GM18519 (cell line): ENCODE results near the gene FBN2.

ENCODE experiments used
- ATAC-seq: cut with Tn5 transposase; IDR thresholded peaks from one replicate; pipeline ENCODE4 v1.9.1; 2021; ENCODE audit warnings: mild to moderate bottlenecking, moderate library complexity; ENCODE audit not compliant: unreplicated experiment, low FRiP score

Gene FBN2

DNA sequence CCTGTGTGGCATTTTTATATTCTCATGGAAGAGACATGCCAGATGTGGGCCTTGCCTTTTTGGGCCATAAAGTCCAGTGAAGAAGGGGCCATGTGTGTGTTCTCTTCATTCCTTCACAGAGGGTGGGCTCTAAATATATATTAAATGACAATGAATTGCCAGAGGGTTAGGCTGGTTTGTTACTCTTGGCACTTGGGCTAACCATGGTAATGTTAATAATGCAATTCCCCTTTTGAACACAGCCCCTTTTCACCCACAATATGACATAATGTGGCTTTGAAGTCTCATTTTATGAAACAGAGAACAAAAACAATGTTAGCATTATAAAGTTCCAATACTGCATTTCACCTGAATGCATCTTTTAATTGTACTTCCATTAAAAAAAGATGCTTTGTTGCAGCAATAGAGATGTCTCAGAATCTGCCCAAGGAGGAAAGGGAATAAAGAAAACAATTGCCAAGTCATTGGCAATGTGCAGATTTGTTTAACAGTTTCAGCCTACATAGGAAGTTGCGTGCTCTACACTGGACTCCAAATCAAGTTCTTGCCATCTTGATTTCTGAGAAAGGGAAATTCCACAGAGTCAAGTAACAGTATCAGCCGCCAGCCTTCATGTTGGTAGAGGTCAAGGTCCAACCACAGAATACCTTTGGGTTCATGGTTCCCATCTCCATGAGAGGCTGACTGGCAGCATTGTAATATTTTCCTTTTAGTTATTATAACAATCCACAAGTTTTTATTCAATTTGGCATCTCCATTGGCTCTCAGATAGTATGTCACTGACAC is 312.6 kb downstream of the FBN2 start:
- ATAC-seq = no peak

DNA sequence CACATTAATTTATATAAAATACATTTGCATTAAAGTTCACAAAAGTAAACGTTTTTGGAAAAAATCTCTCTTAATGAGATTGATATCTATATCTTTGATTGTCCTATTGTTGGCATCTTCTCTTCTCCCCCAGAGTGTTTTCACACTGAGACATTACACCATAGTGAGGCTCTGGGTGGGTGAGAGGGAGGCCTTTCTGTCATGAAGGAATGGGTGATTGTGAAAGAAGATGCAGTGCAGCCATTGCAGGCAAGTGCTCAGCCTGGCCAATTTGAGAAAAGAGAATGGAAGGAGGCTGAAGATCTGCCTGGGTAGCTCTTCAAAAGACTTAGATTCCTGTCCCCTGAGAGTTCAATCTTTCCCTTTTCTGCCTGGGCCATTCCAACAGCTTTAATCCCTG is 313.7 kb downstream of the FBN2 start:
- ATAC-seq = no peak

- ATAC-seq = no peak
These were observed 317.2 kb downstream of the FBN2 start for GRCh38 chr5:128220841-128221240.

DNA sequence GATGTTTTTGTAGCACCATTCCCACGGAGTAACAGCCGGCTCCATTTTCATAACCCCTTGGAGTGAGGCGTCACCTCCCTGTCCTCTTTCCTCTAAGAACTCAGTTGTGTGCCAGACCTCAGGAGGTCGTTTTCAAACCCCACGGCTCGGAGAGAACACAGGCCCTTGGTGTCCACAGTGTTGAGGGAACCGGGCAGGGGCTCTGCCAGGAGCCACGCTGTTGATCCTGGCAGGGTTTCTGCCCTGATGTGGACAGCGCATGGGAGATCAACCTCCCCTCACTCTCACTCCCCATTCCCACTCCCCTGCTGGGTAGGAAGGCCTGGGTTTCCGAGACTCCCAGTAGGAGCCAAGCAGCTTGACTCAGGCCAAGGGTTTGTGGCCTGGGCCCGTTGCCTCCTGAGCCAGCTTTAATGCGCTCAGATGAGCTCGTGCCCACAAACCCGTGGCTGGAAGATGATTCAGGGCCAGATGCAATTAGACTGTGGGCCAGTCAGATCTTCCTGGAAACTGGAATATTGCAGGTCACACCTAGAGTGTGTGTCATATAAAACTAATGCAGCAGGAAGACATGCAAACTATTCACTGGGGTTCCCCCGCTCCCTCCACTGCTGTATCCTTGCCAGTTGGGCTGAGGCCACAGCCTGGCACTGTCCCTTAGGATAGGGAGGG is 321.0 kb downstream of the FBN2 start:
- no peak for ATAC-seq

DNA sequence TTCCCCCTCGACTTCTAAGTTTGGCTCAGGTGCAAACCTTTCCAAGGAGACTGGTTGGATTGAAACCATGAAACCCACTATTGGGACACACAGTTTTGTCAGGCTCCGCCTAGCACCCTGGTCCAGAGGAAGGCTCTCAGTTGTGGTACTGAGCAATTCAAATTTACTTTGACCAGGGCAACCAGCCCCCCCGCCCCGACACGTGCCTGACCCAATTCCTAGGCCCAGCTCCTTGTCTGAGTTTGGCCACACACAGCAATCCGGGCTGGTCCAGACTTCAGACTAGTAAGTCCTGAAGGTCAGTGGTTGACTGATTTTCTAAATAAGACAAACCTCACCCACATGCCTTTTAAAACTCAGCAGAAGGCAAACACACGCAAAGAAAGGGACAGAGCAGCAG is 321.8 kb downstream of the FBN2 start:
- ATAC-seq = no peak

DNA sequence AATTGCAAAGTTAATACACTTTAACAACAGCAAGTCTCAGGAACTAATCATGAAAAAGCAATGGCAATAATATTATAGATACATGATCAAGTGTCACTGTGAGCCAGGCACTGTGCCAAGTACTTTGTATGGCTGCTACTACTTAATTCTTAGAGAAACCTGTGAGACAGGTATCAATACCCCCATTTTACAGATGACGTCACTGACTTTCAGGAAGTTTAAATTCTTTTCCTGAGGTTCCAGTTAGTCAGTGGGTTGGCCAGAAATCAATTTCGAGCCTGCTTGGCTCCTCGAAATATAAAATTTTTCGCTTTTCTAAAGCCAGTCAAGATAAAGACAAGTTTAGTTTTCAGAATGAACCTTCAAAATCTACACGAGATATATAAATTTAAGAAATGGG is 324.2 kb downstream of the FBN2 start:
- no peak for ATAC-seq

DNA sequence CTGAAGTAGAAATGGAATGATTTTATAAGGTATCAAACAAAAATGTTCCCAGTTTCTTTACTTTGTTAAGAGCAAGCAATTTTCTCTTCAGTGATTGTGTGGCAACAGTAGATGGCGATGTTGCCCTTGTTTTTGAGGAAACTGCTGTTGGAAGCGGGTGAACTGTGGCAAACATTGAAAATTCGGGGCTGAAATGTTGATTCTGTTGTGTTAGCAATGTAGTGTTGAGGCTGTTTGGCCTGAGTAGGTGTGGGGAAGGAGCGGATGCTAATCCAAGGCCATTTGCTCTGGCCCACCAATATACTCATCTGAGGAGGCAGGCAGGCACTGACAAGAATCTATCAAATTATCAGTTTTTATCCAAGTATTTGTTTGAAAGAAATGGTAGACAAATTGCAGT is 324.7 kb downstream of the FBN2 start:
- ATAC-seq = peak; percentile 60

DNA sequence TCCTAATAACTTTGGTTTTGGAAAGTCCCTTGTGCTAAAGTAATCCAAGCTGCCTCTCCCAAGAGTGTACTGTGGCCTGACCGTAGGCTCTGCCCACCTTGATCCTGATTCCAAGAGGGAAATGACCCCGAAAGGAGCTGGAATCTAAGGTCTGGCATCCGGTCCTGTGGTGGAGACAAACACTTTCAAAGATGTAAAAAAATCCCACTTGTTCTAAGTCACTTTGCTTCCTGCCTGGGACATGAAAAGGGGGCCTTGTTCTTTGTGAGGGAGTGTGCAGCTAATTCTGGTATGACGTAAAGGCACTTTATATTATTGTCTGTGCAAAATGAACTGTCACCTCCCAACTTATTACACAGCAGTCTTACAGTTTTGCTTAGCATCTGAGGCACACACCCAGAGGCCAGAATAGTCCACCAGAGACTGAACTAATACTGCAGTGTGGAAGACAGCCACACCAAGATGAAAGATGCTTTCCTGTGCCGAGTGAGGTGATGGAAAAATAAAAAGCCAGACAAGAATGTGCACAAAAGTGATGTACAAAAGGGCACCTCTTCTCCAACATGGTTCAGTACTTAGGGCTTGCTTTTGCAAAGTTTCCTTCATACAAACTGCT is 325.7 kb downstream of the FBN2 start:
- ATAC-seq = no peak

DNA sequence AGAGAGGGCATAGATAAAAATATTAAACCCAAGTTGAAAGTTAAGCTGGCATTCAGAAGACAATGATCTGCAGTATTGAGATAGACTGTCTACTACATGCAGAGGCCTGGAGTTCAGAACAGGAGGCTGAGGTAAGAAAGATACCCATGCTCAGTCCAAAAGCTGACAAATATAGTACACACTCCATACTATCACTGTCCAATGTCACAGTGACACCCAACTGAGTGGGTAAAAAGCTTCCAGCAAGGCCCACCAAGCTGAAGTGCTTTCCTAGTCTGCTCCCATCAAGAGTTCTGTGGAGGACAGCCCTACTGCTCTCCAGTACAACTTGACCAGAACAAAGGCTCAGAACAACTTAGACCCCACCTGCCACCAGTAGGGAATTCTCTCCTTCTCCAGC is 329.6 kb downstream of the FBN2 start:
- ATAC-seq = no peak
